ENCODE data around the gene CD40.
"Not testable (repeated sequence)": the region's sequence is repeated elsewhere in the genome, so short reads cannot be mapped to it uniquely, and the experiment has no call there.

CD40 gene

GRCh38 chr20:46099491-46100287 is 18.4 kb upstream of the CD40 start:
- peak; percentile 26 to 53 for DNase-seq

GRCh38 chr20:46100444-46100843 is 17.7 kb upstream of the CD40 start:
- not testable (repeated sequence) for DNase-seq

- DNase-seq: peak in 1 of 2 donors; percentile 1
Measured at GRCh38 chr20:46100988-46101387, 17.1 kb upstream of the CD40 start.

GRCh38 chr20:46101957-46102356 is 16.2 kb upstream of the CD40 start:
- peak in 1 of 2 donors; percentile 13 for DNase-seq

- no peak for DNase-seq
Measured at GRCh38 chr20:46102940-46103339, 15.2 kb upstream of the CD40 start.

GRCh38 chr20:46104262-46104661 is 13.9 kb upstream of the CD40 start:
- DNase-seq: no peak

- DNase-seq: peak in 1 of 2 donors; percentile 56
Measured at GRCh38 chr20:46107061-46107460, 11.1 kb upstream of the CD40 start.

- peak; percentile 41 to 43 for DNase-seq
Measured at GRCh38 chr20:46108435-46108841, 9.7 kb upstream of the CD40 start.

GRCh38 chr20:46108976-46109375 is 9.1 kb upstream of the CD40 start:
- DNase-seq: no peak

GRCh38 chr20:46111028-46111835 is 6.9 kb upstream of the CD40 start:
- DNase-seq: peak; percentile 96 to 97

- DNase-seq: no peak
Measured at GRCh38 chr20:46111836-46112212, 6.3 kb upstream of the CD40 start.

- no peak for DNase-seq
Measured at GRCh38 chr20:46112430-46113112, 5.5 kb upstream of the CD40 start.

- no peak for DNase-seq
Measured at GRCh38 chr20:46113113-46113470, 5.0 kb upstream of the CD40 start.

- no peak for DNase-seq
Measured at GRCh38 chr20:46114449-46114848, 3.7 kb upstream of the CD40 start.

- peak in 1 of 2 donors; percentile 23 for DNase-seq
Measured at GRCh38 chr20:46118481-46119020, 437 bp downstream of the CD40 start.

- no peak for DNase-seq
Measured at GRCh38 chr20:46119028-46119546, 973 bp downstream of the CD40 start.

- DNase-seq: no peak
Measured at GRCh38 chr20:46119547-46119946, 1.4 kb downstream of the CD40 start.

GRCh38 chr20:46120136-46120535 is 2.0 kb downstream of the CD40 start:
- DNase-seq: no peak

- no peak for DNase-seq
Measured at GRCh38 chr20:46121184-46121930, 3.2 kb downstream of the CD40 start.

- DNase-seq: no peak
Measured at GRCh38 chr20:46122071-46122470, 4.0 kb downstream of the CD40 start.

GRCh38 chr20:46122516-46123481 is 4.7 kb downstream of the CD40 start:
- no peak for DNase-seq
